HG03565 (cell line): ENCODE data around the gene SLC13A3.

ENCODE experiments used
- ATAC-seq: cut with Tn5 transposase; IDR thresholded peaks from one replicate; pipeline ENCODE4 v1.9.1; 2021; ENCODE audit warnings: mild to moderate bottlenecking, moderate library complexity; ENCODE audit not compliant: unreplicated experiment

The SLC13A3 gene

GRCh38 chr20:46559685-46560440 is 91.4 kb downstream of the SLC13A3 start:
- ATAC-seq = no peak

GRCh38 chr20:46559001-46559400 is 92.3 kb downstream of the SLC13A3 start:
- ATAC-seq = no peak

GRCh38 chr20:46558511-46558959 is 92.7 kb downstream of the SLC13A3 start:
- ATAC-seq = no peak

GRCh38 chr20:46557231-46557956 is 93.9 kb downstream of the SLC13A3 start:
- no peak for ATAC-seq

GRCh38 chr20:46555370-46555956 is 95.8 kb downstream of the SLC13A3 start:
- no peak for ATAC-seq

GRCh38 chr20:46554828-46555227 is 96.4 kb downstream of the SLC13A3 start:
- ATAC-seq = no peak

- ATAC-seq = no peak
Observed at GRCh38 chr20:46553926-46554325, 97.3 kb downstream of the SLC13A3 start.

- ATAC-seq = peak; percentile 48
Observed at GRCh38 chr20:46552460-46553420, 98.5 kb downstream of the SLC13A3 start.

- no peak for ATAC-seq
Observed at GRCh38 chr20:46551522-46552381, 99.5 kb downstream of the SLC13A3 start.

- ATAC-seq = no peak
Observed at GRCh38 chr20:46550461-46550860, 100.8 kb downstream of the SLC13A3 start, which contains the start of gene OCSTAMP. Gene OCSTAMP (minus strand): TSS chr20:46550654. CDS start chr20:46550560, 94 bp downstream.

- ATAC-seq = no peak
Observed at GRCh38 chr20:46549188-46549972, 101.9 kb downstream of the SLC13A3 start.

GRCh38 chr20:46548688-46549087 is 102.6 kb downstream of the SLC13A3 start:
- no peak for ATAC-seq

- no peak for ATAC-seq
Observed at GRCh38 chr20:46547995-46548394, 103.3 kb downstream of the SLC13A3 start.

- ATAC-seq = no peak
Observed at GRCh38 chr20:46546936-46547335, 104.3 kb downstream of the SLC13A3 start.

- no peak for ATAC-seq
Observed at GRCh38 chr20:46546298-46546697, 105.0 kb downstream of the SLC13A3 start.

- ATAC-seq = no peak
Observed at GRCh38 chr20:46545827-46546138, 105.5 kb downstream of the SLC13A3 start.

- ATAC-seq = no peak
Observed at GRCh38 chr20:46545077-46545826, 106.0 kb downstream of the SLC13A3 start.

GRCh38 chr20:46544576-46544975 is 106.7 kb downstream of the SLC13A3 start:
- ATAC-seq = no peak
